Anterior cingulate cortex (tissue), 58 donors: Measurements from ENCODE around the gene PALLD.
"Not testable (repeated sequence)": the region's sequence is repeated elsewhere in the genome, so short reads cannot be mapped to it uniquely, and the experiment has no call there.

Source experiments
- DNase-seq, 58 donors: peaks; one replicate each; lab custom pipeline; 2025; lab: John Stamatoyannopoulos, UW

Gene PALLD

DNA sequence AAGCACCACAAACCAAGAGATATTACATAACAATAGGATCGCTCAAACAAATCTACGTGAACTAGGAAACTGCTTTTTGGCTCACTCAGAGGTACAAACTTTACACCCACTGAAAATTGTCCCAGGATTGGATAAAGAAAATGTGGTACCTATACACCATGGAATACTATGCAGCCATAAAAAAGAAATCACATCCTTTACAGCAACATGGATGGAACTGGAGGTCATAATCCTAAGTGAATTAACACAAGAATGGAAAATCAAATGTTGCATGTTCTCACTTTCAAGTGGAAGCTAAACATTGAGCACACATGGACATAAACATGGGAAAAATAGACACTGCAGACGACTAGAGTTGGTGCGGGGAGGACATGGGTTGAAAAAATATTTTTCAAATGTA, 305.4 kb downstream of the PALLD start:
- DNase-seq, result no peak

DNA sequence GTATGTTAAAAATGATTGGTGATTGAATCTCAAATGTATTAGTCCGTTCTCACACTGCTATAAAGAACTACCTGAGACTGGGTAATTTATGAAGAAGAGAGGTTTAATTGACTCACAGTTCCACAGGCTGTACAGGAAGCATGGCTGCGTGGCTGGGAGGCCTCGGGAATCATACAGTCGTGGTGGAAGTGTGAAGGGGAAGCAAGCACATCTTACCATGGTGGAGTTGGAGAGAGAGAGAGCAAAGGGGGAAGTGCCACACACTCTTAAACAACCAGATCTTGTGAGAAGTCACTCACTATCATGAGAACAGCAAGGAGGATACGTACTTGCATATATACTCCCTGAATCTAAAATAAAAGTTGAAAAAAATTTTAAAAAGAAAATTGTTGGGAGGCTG, 306.2 kb downstream of the PALLD start:
- not testable (repeated sequence) for DNase-seq

DNA sequence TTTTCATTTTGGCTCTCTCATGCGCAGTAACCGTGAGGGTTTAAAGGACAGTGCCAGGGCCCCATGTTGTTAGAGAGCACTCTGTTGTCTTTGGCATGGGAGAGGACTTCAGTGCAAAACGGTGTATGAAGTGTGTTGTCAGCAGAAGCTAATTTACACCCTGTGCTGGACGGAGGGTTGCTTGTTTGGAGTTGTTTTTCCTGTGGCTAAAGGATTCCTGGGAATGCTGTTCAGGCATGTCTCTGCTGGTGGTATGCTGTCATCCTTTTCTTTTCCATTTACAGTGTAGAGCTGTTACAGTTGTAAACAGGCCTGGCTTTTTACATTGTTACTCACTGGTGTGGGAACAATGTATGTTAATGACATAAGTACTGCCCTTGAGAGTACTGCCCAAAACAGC, 306.9 kb downstream of the PALLD start:
- DNase-seq, result no peak

DNA sequence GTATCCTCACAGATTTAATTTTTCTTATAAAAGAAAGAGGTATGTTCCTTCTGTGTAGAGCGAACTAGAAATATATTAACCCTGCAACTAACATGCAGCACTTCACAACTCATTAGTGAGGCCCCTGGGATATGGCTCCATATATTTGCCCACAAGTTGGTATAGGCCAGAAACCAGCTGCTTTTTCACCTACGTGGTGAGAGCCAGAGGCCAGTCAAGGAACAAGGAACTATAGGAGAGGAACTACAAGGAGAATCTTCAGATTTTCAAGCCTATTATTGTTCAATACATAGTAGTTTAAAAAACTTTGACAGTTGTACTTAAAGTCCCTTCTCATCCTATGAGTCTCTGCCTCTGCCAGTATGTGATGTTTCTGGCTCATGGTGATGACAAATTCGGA, 307.3 kb downstream of the PALLD start:
- DNase-seq, result no peak

DNA sequence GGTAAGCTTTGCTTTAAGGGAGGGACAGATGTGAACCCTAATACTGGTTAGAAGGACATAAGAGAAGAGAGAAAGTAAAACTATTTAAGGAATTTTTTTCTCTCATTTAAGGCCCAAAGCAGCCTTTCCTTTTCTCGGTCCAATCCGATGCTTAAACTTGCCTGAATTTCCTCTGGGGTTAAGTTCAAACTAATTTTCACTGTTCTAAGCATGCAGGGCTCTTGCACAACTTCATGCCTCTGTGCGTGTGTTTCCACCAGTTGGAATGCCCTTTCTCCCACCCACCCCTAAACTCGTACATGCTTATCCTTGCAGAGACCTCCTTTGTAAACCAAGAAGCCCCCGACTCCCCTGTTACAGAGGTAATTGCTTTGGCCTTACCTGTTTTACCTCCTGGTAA, 308.5 kb downstream of the PALLD start:
- no peak for DNase-seq

DNA sequence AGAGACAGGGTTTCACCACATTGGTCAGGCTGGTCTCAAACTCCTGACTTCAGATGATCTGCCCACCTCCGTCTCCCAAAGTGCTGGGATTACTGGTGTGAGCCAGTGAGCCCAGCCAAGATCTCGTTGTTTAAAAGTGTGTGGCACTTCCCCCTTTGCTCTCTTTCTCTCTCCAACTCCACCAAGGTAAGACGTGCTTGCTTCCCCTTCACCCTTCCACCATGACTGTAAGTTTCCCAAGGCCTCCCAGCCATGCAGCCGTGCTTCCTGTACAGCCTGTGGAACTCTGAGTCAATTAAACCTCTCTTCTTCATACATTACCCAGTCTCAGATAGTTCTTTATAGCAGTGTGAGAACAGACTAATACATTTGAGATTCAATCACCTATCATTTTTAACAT, 309.4 kb downstream of the PALLD start:
- DNase-seq, result not testable (repeated sequence)

DNA sequence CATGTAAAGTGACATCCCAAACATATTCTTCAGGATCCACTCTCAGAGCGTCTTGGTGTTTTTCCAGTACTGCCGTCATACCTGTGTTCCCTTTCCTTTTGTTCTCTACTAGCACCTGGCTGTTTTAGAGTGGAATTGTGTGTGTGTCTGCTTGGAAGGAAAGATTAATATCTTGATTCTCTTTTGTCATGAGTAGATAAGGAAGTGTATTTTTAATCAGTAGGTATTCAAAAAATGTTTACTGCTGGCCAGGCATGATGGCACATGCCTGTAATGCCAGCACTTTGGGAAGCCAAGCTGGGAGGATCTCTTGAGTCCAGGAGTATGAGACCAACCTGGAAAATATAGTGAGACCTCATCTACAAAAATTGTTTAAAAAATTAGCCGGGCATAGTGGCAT, 314.4 kb downstream of the PALLD start:
- no peak for DNase-seq

DNA sequence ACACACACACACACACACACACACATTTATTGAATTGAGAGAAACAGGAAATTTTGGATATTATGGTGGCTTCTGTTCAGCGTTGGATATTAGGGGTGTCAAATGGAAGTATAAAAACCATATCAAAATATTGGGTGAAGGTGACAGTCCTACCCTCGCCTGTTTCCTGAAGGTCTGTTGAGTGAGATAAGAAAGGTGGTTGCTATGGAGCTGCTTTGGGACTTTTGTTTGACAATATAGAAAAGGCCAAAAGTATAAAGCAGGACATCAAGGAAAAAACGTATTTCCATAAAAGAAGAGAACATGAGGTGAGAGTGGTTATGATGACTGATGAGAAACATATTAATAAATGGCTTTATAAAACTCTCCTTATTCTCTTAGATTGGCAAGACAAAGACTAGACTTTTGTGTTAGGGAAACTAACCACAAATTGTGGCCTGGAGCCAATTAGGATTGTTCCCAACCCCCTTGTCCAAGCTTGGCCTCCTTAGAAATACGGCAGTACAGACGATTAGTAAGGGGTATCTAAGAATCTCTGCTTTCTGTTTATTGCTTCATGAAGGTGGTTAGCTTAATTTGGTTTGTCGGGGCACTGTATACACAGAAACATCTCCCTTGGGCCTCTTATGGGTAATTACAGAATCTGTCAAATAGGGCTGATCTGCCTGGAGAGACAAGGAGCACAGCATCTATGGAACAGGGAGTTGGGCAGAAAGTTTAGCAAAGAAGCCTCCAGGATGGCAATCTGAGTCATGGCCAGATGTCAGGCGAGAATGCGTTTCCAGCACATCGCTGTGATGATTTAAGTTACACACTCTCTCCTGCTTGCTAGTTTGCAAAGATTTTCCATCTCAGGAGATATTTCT, 315.2 kb downstream of the PALLD start:
- no peak for DNase-seq

DNA sequence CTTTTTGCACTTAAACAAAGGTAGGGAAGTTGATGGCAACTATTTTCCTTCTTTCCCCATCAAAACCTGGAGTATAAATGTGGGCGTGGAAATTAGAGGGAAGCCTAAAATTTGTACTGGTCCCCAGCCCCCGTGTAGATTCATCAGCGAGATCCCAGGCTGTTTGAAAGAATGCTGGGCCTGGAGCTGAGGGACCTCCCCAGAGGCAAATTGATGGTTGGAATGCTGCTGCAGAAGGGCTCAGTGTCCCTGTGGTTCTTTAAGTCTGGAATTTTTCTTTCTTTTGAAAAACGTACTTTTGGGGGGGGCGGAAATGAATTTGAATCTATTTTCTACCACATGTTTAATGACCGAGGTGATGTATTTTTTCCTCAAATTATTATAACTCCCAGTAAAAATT, 316.0 kb downstream of the PALLD start:
- no peak for DNase-seq

DNA sequence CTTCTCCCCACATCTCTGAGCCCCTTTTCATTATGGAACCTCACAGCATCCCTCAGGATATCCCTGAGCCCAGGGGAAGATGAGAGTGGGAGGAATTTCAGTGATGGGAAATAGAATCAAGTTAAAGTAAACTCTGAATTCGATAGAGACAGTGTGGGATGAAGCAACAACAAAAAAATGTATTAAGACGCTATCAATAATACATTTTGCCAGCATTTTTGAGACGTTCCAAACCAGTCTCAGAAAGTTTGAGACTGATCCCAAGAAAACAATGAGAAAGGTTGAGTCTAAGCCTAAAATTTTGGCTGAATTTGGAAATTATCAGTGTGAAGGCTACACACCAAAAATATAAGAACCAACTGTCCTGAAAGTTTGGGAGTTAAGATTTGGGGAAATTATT, 317.0 kb downstream of the PALLD start:
- no peak for DNase-seq

DNA sequence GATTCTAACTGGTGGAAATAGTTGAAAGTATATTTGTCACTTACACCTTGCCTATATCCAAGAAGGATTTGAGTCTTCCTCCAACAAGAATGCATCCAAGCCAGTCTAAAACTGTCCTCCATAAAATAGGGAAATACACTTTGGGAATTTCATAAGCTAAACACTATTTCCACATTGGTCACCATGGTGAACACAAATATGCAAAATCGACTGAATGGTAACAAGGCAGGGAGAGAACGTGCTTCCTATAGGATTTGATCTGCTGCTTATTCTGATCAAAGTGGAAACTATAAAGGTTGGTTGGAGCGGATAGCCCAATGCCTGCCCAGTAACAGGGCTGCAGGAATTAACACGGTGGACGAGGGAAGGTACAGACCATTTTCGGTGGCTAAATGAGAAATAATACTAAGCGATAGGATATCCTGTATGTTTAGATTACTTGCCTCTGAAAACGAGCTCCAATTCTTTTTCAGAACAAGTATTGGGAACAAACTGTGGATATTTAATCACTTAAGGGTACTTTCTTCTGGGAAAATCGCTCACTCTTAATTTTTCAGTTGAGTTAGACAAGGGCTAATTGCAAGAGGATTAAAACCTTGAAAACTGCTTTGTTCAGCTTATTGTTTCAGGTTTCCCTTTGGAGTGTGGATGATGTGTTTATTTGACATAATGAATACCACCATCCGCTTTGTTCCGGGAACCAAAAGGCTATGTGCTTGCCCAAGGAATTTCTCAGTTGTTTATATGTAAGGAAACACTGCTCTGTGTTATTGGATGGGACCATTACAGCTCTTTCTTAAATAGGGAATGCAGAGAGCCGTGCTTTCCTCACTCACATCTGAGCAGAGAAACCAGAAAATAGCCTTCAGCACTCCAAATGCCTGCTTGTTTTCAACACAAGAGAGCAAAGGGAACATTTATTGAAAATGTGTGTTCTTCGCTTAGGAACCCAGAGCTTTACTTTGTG, 318.8 kb downstream of the PALLD start:
- peak in 1 of 58 donors; percentile 4 for DNase-seq

DNA sequence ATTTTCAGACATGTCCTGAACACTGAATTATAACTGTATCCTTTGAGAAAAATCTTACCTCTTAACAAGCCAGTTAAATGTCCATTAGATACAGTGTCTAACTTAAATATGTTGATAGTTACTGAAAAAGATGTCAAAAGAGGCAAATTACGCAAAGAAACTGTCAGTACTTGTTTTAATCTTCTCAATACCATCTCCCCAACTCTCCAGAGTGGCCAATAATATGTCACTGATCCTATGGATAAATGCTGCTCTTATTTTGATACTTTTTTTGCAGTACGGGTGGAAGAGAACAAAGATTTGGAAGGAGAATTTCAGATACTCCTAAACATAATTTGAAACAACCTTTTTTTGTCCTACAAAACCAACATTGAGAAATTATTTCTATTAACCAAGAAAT, 320.5 kb downstream of the PALLD start:
- DNase-seq, result no peak

DNA sequence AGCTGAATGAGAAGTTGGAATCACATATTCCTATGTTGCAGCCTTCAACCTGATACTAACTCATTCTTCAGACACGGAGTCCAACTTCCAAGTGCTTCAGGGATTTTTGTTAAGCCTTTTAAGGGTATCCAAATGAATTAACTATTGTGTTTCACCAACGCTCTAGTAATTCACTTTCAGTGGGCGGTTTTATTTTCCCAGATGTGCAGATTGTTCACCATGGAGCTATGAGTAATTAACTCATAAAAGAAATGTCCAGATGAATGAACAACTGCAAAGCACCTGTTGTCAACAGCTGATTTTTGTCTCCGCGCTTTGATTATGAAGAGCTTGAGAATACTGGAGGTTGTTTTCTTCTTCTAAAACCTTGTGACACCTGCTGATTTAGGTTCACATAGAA, 325.6 kb downstream of the PALLD start:
- no peak for DNase-seq

DNA sequence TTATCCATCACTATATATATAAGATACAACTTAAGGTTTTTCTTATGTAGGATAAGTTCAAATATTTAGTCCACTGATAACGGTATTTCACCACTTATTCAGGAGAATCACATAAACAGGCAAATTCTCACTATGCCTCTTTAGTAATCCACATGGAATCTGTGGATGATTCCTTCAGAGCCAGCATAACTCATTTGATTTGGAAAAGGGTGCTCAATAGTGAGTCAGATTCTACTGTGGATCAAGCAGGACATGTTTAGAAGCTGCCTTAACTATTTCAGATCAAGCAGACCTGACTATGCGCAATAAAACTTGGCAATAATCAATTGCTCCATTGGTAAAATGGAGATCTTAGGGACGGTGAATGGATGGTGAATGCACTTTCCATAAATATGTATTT, 329.1 kb downstream of the PALLD start:
- DNase-seq, result no peak

DNA sequence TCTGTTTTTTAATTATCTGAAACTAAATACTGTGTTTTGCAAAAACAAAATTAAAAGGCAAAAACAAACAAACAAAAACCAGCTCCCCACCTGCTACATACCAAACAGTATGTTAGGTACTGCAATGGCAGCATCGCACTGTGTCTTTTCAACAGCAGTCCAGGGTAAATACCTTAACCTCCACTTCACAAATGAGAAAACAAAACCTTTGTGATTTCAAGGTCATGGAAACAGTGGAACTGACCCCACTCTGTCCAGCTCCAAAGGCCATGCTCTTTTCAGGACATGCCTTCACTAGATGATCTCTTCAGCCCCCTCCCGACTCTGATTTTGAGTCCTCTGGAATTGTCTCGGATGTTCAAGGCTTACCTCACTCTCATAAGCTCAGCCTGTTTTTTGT, 329.8 kb downstream of the PALLD start:
- no peak for DNase-seq

DNA sequence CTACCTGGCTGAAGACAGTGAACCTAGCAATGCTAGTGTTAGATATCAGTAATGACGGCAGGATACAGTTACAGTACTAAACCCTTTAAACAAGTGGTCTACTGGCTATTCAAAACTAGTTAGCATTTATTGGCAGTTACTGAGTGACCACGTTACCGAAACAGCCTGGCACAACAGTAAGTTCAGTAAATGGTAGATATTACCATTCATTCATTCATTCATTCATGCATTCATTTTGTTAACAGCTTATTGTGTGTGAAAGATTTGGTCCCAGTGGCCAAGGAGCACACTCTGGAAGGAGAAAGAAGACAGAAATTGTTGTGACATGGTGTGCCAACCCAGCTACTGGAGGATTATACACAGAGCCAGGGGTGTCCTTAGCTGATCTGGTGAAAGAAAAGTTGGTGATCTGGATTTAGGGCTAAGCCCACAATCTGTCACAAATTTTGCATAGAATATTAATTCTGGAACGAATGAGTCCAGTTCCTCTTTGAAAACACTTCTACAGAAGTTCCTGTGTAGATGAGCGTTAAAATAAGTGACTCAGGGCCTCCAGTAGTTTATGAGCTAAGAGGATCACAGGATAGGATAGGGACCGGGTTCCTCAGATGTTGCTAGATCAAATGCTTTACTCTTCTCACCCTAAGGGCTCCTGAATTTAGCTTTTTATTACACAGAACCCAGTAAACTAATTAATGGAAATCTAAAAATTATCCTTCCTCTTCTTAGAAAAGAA, 334.1 kb downstream of the PALLD start:
- DNase-seq, result no peak

DNA sequence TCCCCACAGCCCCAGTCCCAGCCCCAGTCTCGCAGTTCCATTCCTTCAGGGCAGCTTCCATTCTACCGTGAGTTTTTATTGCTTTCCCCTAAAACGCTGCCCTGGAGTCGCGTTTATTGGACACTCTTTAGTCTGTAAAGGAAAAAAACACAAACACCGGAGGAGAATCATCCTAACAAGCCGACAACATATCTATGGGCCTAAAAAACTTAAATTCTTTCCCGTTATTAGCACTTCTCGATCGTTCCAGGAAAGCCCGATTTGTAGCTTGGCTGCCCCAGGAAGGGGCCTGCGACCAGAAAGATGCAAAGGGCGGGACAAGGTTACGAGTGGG, 334.7 kb downstream of the PALLD start:
- DNase-seq, result no peak

DNA sequence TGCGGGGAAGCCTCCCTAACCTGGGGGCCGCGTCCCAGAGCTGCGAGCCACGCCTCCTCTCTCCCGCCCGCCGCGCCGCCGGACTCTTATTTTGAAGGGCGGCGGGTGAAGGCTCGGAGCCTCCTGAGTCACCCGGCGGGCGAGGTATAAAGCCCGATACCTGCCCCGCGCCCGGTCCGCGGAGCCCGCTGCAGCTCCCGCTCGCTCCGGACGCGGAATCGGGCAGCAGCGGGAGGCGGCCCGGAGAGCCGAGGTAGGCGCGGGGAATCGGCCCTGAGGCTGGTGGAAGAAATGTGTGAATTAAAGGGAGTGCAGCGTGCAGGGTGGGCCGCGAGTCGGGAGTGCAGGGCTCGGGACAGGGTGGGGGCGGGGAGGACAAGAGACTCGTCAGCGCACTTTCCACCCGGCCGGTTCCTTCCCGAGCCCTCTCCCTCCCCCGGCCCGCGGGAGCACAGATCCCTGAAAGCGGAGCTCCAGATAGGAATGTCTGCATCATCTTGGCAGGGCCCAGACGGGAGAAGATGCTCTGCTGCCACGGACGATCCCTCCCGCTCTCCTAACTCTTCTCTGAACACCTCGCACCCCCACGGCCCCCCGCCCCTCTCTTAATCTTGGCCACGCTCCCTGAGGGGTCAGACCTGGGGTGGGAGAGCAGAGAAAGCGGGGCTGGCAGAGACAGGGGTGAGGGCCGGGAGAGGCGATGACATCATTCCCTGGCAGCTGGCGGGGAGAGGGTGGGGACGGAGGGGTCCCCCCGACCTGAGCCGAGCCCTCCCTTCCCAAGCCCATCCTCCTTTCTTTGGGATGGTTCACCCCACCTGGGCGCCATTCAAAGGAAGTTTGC, 335.3 kb downstream of the PALLD start:
- peak in 54 of 58 donors; percentile 4 to 71 (median 44) for DNase-seq

DNA sequence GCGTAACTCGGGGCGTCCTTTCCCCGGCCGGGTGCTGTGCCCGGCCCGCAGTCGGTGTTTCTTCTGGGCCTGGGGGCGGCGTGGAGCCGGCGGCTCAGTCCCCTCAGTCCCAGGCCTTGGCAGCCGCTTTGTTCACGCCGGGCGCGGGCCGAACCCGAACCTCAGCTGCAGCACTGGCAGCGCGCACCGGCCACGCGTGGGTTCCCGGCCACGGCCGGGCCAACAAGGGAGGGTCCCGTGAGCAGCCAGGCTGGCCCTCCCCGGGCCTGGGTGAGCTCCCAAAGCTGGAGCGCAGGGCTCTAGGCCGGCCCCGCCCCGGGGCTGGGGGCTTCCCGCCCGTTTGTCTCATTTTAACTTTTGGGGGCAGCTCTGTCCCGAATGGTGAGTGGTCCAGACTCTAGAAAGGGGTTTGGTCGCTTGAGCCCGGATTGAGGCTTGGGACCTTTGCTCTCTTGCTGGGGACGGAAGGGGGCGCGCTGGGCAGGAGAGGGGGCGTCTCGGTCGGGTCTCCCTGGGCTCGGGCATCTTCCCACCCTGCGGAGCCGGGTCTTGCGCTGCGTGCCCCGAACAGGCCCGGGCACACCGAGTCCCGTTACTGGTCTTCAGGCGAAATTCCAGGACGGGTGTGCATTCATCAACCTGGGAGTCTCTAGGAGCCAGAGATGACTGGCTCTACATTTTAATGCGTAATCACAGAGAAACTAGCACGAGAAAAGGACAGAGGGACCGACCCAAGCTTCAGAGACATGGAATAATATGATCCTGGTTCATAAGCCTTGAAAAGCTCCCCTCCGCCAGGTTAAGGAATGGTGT, 336.1 kb downstream of the PALLD start:
- DNase-seq, result peak in 44 of 58 donors; percentile 7 to 64 (median 34)
